Measurements from ENCODE around the gene RAB3IL1. TPM values are rescaled to one million over a fixed set of nuclear protein-coding genes. Genes with fewer than 3 reads are reported as not detected.

The RAB3IL1 gene
- total RNA-seq, 1 donor from 2014 or later: 0.34 TPM

- intact Hi-C loops (cut with micrococcal nuclease): no loop called here
These were observed 66.7 kb downstream of the RAB3IL1 start for GRCh38 chr11:61850687-61851086.

GRCh38 chr11:61848631-61849030 lies 68.7 kb downstream of the RAB3IL1 start:
- intact Hi-C loops (cut with micrococcal nuclease): no loop called here

GRCh38 chr11:61847914-61848581 lies 69.3 kb downstream of the RAB3IL1 start:
- intact Hi-C loops (cut with micrococcal nuclease): no loop called here

Other genes with a start within 250 kb of the RAB3IL1 start
- 0.17 and 0.25 TPM in 2 replicates for gene DAGLA, start 237.2 kb downstream of the RAB3IL1 start, total RNA-seq
- 0.83 and 1.3 TPM in 2 replicates for gene MYRF, start 164.9 kb downstream of the RAB3IL1 start, total RNA-seq
- gene TMEM258, start 125.0 kb downstream of the RAB3IL1 start, total RNA-seq: 171 and 173 TPM in 2 replicates
- gene FEN1, start 124.7 kb downstream of the RAB3IL1 start, total RNA-seq: 96.3 and 104 TPM in 2 replicates
- 70.0 and 71.6 TPM in 2 replicates for gene FADS1, start 100.6 kb downstream of the RAB3IL1 start, total RNA-seq
- 232 and 234 TPM in 2 replicates for gene FADS2, start 89.3 kb downstream of the RAB3IL1 start, total RNA-seq
- gene FADS3, start 26.0 kb downstream of the RAB3IL1 start, total RNA-seq: 7.1 and 9.6 TPM in 2 replicates
- gene BEST1, start 32.8 kb upstream of the RAB3IL1 start, total RNA-seq: 0.44 TPM in 1 of 2 replicates, not detected in the other
- gene FTH1, start 50.1 kb upstream of the RAB3IL1 start, total RNA-seq: 1,168 and 1,205 TPM in 2 replicates
- gene INCENP, start 206.4 kb upstream of the RAB3IL1 start, total RNA-seq: 116 and 121 TPM in 2 replicates